ENCODE data around the gene MYO19. TPM values are rescaled to one million over a fixed set of nuclear protein-coding genes. Genes with fewer than 3 reads are reported as not detected.

The MYO19 gene
- total and polyA plus RNA-seq, 2 of the 8 experiments (the other 6 are each of a cell fraction or from before 2014, with no cell fraction given), result 126 to 163 TPM

DNA sequence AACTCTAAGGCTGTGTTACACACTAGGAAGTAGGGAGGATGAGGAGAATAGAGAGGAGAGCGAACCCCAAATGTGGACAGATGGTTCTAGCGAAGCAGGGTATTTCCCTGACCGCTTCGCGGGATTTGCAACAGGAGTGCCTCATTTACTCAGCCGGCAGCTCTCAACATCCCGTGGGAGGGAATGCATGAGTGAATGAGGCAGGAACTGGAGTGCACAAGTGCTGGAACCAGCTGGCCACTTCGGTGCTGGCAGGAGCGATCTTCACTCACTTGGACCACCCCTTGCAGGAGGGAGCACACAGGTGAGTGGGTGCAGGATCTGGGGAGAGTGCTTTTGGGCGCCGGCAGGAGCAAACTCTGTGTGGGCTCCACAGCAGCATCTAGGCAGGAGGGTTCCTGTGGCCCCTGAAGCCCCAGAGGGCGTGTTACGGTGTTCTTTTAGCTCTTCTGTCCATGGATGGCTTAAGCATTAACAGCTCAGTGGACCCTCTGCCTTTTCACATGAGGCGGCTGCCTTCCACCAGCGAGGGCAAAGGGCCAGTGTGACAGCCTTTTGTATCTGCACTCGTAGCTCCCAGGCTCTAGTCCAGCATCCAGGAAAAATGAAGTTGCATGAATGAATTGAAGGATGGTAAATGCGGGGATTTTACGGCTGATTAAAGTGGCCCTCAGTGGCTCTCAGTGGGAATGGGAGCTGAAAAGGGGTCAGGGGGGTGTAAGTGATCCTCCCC is 65.6 kb downstream of the MYO19 start (continued):
- TF ChIP-seq, protein P1, sequence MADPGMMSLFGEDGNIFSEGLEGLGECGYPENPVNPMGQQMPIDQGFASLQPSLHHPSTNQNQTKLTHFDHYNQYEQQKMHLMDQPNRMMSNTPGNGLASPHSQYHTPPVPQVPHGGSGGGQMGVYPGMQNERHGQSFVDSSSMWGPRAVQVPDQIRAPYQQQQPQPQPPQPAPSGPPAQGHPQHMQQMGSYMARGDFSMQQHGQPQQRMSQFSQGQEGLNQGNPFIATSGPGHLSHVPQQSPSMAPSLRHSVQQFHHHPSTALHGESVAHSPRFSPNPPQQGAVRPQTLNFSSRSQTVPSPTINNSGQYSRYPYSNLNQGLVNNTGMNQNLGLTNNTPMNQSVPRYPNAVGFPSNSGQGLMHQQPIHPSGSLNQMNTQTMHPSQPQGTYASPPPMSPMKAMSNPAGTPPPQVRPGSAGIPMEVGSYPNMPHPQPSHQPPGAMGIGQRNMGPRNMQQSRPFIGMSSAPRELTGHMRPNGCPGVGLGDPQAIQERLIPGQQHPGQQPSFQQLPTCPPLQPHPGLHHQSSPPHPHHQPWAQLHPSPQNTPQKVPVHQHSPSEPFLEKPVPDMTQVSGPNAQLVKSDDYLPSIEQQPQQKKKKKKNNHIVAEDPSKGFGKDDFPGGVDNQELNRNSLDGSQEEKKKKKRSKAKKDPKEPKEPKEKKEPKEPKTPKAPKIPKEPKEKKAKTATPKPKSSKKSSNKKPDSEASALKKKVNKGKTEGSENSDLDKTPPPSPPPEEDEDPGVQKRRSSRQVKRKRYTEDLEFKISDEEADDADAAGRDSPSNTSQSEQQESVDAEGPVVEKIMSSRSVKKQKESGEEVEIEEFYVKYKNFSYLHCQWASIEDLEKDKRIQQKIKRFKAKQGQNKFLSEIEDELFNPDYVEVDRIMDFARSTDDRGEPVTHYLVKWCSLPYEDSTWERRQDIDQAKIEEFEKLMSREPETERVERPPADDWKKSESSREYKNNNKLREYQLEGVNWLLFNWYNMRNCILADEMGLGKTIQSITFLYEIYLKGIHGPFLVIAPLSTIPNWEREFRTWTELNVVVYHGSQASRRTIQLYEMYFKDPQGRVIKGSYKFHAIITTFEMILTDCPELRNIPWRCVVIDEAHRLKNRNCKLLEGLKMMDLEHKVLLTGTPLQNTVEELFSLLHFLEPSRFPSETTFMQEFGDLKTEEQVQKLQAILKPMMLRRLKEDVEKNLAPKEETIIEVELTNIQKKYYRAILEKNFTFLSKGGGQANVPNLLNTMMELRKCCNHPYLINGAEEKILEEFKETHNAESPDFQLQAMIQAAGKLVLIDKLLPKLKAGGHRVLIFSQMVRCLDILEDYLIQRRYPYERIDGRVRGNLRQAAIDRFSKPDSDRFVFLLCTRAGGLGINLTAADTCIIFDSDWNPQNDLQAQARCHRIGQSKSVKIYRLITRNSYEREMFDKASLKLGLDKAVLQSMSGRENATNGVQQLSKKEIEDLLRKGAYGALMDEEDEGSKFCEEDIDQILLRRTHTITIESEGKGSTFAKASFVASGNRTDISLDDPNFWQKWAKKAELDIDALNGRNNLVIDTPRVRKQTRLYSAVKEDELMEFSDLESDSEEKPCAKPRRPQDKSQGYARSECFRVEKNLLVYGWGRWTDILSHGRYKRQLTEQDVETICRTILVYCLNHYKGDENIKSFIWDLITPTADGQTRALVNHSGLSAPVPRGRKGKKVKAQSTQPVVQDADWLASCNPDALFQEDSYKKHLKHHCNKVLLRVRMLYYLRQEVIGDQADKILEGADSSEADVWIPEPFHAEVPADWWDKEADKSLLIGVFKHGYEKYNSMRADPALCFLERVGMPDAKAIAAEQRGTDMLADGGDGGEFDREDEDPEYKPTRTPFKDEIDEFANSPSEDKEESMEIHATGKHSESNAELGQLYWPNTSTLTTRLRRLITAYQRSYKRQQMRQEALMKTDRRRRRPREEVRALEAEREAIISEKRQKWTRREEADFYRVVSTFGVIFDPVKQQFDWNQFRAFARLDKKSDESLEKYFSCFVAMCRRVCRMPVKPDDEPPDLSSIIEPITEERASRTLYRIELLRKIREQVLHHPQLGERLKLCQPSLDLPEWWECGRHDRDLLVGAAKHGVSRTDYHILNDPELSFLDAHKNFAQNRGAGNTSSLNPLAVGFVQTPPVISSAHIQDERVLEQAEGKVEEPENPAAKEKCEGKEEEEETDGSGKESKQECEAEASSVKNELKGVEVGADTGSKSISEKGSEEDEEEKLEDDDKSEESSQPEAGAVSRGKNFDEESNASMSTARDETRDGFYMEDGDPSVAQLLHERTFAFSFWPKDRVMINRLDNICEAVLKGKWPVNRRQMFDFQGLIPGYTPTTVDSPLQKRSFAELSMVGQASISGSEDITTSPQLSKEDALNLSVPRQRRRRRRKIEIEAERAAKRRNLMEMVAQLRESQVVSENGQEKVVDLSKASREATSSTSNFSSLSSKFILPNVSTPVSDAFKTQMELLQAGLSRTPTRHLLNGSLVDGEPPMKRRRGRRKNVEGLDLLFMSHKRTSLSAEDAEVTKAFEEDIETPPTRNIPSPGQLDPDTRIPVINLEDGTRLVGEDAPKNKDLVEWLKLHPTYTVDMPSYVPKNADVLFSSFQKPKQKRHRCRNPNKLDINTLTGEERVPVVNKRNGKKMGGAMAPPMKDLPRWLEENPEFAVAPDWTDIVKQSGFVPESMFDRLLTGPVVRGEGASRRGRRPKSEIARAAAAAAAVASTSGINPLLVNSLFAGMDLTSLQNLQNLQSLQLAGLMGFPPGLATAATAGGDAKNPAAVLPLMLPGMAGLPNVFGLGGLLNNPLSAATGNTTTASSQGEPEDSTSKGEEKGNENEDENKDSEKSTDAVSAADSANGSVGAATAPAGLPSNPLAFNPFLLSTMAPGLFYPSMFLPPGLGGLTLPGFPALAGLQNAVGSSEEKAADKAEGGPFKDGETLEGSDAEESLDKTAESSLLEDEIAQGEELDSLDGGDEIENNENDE (IDR thresholded peaks at IDR 0.05; ENCODE audit: insufficient replicate concordance, low read length), result no peak
- TF ChIP-seq POU5F1 (IDR thresholded peaks at IDR 0.05; ENCODE audit: low read depth, low read length) (no peak), EZH2 (IDR thresholded peaks at IDR 0.05; ENCODE audit: low read depth, low read length, severe bottlenecking) (no peak), SIRT6 (IDR thresholded peaks at IDR 0.05; ENCODE audit: low read length) (no peak), CEBPB (IDR thresholded peaks at IDR 0.05; ENCODE audit: low read depth, low read length) (no peak), HDAC2 (IDR thresholded peaks at IDR 0.05; ENCODE audit: borderline replicate concordance in 1 of 2, low read depth in 2 of 2, low read length in 2 of 2) (no peak), SIX5 (IDR thresholded peaks at IDR 0.05; ENCODE audit: low read depth, low read length) (no peak), SAP30 (IDR thresholded peaks at IDR 0.05; ENCODE audit: insufficient read depth, insufficient replicate concordance, low read length) (no peak)

Data from H1 (cell line).